Tongue (tissue), 2 donors: Measurements from ENCODE around the gene RMND1. TPM values are rescaled to one million over a fixed set of nuclear protein-coding genes. Genes with fewer than 3 reads are reported as not detected.
"Not testable (repeated sequence)": the region's sequence is repeated elsewhere in the genome, so short reads cannot be mapped to it uniquely, and the experiment has no call there.

Experiments
- DNase-seq: peaks from one replicate; pipeline ENCODE4 v3.0.0-alpha.2; 2015
- total RNA-seq: library from RNA; depleted of rRNA; stranded (reverse); fragments of >200 nt; gene quantifications from one replicate; pipeline ENCODE4 v1.2.3, GENCODE V29; 2014

Gene RMND1
- total RNA-seq, 1 donor from 2014 or later: 39.0 TPM

GRCh38 chr6:151413372-151414145, 38.4 kb downstream of the RMND1 start:
- DNase-seq: no peak

DNA sequence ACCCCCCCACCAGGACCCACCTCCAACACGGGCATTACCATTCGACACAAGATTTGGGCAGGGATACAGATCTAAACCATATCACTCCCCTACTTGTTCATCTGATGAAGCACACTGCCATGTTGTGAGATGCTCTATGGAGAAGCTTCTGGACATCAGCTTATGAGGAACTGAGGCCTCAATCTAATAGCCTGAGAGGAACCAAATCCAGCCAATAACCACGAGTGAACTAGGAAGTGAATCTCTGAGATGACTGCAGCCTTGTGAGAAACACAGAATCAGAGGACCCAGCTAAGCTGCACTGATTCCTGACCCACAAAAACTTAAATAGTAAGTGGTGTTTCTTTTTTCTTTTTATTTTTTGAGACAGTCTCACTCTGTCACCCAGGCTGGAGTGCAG, 39.0 kb downstream of the RMND1 start:
- no peak for DNase-seq

GRCh38 chr6:151409679-151410078, 42.2 kb downstream of the RMND1 start:
- DNase-seq: no peak

DNA sequence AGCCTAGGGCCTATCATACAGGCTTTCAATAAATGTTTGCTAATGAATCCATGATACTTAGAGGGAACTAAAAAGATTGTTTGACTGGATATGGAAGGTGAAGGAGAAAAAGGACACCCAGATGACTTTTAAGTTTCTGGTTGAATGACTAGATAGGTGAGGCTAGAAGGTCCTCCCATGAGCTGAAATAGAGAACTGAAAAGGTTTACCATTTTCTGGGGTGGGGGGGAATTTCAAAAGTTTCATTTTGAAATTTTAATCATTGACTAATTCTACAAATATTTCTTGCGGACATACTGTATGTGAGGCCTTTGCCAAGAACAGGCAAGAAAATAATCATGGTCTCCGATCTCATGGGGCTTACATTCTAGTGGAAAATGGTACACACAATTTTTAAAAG, 42.7 kb downstream of the RMND1 start:
- no peak for DNase-seq

DNA sequence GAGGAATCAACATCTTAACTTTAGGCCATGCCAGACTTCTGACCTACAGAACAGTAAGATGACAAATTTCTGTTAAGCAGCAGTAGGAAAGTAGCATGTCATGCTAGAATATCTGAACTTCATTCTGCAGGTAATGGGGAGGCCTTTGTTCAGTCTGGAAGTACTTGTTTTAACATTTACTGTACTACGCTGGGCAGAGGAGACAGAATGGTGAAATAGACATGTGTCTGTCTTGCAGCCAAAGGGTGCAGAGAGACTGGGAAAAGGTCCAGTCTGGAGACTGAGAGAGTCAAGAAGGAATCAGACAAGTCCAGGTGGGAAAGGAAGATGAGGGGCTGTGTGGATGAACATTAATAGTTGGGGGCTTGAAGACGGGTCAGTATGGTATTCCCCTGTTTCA, 43.1 kb downstream of the RMND1 start:
- no peak for DNase-seq

DNA sequence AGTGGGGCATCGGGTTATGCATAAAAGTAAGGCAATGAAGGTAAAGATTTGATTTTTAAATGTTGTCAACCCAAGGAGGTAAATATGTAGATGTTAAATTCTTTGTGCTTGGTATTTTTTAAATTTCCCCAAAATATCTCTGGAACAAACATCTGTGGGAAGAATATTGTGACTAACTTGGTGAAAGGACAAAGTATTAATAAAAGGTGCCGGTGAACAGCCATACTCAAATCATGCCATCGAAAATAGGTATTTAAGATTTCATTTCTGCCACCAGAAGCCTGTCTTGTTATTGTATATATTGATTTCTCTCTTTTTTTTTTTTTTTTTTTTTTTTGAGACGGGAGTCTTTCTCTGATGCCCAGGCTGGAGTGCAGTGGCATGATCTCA, 48.0 kb downstream of the RMND1 start:
- no peak for DNase-seq

DNA sequence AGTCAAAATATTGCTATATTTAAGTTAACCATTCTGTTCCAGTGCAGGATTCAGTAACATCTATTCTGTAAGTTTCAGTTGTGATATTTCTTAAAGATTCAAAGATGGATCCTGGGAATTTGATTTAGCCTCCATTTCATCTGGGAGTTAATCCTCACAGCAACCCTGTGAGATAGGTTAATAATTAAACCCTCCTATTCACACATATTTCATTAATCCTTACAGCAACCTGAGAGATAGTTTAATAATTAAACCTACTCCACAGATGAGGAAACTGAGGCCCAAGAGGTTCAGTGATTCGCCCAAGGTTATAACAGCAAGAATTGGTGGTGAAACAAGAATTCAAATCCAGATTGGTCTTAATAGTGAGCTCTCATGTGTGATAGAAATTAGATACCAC, 49.7 kb downstream of the RMND1 start:
- no peak for DNase-seq

- DNase-seq: no peak
Observed at GRCh38 chr6:151400473-151400872, 51.5 kb downstream of the RMND1 start.

GRCh38 chr6:151399679-151400078, 52.2 kb downstream of the RMND1 start:
- DNase-seq: no peak

GRCh38 chr6:151393410-151393809, 58.5 kb downstream of the RMND1 start:
- no peak for DNase-seq

DNA sequence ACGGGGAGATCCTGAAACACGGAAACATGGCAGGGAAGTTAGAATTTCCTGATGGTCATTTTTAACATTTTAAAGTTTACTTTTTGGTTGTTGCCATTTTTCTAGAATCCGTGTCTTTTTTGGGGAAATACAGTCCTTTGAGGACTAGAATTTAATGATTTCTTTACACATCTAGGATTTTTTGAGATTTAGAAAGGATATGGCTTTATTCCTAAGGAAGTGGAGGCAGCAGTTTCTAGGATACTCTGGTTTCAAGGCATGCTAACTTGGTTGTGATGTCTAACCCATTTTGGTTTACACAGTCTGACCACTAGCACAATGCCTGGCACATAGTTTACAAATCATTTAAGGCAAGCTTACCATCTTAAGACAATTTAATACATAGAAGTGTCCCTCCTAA, 59.5 kb downstream of the RMND1 start:
- DNase-seq: no peak

DNA sequence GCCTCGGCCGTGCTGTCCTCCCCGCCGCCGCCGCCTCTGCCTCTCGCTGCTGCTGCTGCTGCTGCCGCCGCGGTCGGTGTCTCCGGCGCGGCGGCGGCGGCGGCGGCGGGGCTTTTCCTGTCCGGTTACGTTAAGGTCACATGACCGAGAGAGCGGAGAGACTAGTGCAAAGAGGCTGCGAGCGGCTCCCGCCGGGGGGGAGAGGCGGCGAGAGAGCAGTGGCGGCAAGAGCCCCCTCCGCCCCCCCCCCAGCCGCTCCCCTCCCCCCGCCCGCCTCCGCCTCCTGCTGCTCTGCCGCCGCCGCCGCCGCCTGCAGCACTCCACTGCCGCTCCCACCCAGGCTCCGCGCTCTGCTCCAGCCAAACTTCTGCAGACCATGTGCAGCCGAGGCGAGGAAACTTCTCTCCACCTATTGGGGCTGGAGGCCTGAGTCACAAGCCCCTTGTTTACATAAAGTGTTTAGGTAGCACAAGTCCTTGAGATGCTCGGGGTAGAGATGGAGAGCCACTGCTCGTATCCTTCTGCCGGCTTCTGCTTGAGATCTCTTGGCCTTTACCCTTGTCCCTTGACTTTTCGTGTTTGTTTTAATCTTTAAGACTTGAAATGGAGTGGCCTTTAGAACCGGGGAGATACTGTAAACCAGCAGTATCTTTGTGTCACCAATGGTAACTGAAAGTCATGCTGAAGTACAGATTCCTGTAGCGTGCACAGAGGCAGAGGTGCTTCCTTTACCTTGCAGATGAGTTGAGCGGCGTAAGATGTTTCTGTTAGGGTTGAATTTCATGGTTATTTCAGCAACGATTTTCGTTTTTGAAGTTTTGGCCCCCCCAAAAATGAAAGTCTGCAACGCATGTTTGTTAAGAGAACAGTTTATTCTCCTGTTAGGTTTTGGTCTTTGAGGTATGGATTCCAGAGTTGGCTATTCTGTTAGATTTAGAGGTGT, 60.2 kb downstream of the RMND1 start, which contains the start of gene ZBTB2:
Gene ZBTB2, minus strand, starts transcription at position 89 of the 943 bp plus-strand sequence. CDS start 17,922 bp downstream, outside the sequence.
- peak; percentile 84 for DNase-seq

- peak; percentile 89 for DNase-seq
Observed at GRCh38 chr6:151390851-151391470, 61.0 kb downstream of the RMND1 start.

GRCh38 chr6:151390276-151390850, 61.6 kb downstream of the RMND1 start:
- DNase-seq: peak; percentile 99

DNA sequence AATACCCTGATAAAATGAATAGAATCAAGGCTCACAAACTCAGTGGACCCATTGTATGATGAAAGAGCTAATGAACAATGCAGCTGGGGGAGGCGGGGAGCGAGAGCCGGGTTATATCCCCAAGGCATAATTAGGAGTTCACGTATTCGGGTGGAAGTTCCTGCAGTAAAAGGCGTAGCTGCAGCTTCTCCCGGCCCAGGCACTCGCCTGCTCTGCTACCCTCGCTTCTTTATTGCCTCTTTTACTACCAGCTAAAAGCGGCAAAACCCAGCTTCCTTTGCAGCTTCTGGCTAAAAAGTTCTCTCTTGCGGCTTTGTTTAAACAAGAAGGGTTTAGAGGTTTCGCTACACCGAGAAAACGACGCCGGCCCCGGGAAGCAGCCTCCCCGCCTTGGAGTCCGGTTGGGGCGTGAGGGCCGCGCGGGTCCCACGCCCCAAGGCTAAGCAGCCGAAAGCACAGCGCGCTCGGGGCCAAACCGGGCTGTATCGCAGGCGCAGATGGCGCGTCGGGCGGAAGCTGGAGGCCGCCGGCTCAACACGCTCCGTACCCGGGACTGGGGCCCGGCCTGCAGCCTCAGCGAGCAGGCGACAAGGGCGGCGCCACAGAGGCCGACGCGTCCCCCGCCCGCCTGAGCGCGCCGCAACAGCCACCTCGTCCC, 62.2 kb downstream of the RMND1 start:
- DNase-seq: peak; percentile 82

DNA sequence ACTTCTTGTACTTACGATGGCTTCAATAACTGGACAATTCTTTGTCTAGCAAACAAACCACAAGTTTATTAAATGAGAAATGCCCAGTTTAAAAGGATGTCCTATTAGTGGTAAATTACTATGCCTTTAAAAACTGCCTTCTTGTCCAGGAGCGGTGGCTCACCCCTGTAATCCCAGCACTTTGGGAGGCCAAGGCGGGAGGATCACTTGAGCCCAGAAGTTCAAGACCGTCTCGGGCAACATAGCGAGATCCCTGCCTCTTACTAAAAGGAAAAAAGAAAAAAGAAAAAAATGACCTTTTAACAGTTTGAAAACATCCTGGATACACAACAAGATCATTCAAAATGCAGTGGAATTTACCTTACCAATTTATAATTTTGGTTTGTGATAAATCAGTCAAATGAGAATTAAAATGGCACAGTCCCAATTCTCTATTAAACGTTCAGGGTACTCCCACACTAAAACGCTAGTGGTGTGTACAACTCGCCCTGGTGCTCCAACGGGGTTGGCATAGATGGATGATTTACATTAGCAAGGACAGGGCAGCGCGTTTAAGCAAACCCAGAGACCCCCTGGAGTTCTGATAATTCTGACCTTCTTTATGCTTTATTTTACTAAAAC, 62.8 kb downstream of the RMND1 start:
- DNase-seq: no peak

DNA sequence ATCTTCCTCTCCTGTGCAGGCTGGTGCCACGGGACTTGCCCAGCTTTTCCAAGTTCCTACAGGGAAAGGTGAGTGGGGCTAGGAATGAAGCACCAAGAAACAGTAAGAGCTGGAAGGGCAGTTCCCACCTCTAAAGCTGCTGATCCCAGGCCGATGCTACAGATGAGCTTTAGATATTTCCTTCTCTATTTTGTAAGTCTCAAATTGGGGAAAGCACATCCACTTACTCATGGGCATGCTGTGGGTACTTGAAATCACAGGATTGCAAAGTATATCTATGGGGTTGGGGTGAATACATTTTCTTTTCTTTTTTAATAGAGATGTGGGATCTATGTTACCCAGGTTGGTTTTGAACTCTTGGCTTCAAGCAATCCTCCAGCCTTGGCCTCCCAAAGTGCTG, 63.7 kb downstream of the RMND1 start:
- no peak for DNase-seq

DNA sequence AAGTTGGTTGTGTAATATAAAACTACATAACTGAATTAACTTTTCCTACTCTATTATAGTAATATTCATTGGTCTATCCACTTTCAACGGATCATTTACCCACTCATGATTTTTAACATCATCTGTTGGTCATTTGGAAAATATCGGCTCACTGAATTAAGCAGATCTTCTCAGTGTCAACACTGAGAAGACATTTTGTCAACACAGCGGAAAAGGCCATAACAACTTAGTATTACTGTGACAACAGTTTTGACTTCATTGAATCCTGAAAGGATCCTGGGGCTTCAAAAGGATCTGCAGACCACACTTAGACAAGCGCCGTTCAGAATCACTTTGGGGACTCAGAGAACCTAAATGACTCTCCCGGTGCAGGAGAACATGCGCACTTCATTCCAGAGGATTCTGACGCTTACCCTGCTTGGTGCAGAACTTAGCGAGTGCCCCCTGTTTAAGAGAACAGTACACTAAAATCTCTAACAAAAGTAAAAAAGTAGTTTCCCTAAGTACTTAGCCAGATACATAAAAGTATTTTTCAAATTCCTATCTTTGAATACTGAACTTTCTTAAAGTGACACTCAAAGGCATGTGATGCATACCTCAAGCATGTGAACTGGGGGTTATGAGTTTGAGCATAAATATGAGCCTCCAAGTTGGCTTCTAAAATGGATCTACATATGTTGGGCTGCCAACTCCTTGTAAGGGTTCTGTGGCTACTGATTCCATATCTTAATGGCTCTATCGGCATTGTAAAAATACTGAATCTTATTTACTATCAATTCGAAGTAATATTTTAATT, 64.6 kb downstream of the RMND1 start:
- no peak for DNase-seq

DNA sequence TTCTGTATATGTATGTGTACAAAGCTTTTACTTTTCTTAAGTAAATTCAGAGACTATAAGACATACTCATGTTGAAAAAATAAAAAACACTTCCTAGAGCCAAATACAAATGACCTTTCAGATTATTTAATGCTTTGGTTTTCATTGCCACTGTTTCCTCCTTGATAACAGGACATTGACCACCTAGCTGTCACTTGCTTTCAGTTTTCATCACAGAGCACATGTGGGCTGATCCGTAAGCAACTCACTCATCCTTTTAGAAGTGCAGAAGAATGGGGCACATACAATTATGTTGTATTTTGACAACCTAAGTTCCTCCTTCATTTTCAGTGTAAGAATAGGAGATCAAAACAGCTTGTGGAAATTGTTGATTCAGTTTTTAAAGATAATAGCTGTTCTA, 66.7 kb downstream of the RMND1 start:
- DNase-seq: no peak

DNA sequence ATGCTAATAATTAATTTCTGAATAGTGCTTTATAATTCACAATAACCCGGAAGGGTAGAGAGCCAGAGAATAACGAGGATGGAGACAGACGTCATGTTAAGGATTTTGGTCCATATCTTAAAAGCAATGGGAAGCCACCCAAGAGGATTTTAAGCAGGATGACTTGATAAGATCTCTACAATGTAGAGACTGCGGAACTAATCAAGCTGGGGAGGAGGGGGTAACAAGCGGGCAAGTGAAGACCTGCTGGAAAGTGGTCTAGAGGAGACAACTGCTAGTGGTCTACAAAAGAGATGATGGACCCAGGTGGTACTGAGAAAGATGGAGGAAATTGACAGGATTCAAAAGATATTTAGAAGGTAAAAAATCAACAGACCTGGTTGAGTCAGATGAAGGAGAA, 67.8 kb downstream of the RMND1 start:
- DNase-seq: no peak

GRCh38 chr6:151382631-151383030, 69.3 kb downstream of the RMND1 start:
- DNase-seq: not testable (repeated sequence)
